A549 treated with CORT108297 at 1 μM for 4 hours (cell line): Measurements from ENCODE around the gene NFKBIZ. TPM values are rescaled to one million over a fixed set of nuclear protein-coding genes. Genes with fewer than 3 reads are reported as not detected.

Experiments
- total RNA-seq: library from RNA; stranded (reverse); fragments of 200-300 nt; extraction: Qiagen RNA extraction; gene quantifications from 5 replicates; pipeline ENCODE4 v1.2.3, GENCODE V29; 2022

Gene NFKBIZ, protein sequence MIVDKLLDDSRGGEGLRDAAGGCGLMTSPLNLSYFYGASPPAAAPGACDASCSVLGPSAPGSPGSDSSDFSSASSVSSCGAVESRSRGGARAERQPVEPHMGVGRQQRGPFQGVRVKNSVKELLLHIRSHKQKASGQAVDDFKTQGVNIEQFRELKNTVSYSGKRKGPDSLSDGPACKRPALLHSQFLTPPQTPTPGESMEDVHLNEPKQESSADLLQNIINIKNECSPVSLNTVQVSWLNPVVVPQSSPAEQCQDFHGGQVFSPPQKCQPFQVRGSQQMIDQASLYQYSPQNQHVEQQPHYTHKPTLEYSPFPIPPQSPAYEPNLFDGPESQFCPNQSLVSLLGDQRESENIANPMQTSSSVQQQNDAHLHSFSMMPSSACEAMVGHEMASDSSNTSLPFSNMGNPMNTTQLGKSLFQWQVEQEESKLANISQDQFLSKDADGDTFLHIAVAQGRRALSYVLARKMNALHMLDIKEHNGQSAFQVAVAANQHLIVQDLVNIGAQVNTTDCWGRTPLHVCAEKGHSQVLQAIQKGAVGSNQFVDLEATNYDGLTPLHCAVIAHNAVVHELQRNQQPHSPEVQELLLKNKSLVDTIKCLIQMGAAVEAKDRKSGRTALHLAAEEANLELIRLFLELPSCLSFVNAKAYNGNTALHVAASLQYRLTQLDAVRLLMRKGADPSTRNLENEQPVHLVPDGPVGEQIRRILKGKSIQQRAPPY
- total RNA-seq: 5.7 to 11.2 TPM (median 8.2 TPM) in 5 replicates

DNA sequence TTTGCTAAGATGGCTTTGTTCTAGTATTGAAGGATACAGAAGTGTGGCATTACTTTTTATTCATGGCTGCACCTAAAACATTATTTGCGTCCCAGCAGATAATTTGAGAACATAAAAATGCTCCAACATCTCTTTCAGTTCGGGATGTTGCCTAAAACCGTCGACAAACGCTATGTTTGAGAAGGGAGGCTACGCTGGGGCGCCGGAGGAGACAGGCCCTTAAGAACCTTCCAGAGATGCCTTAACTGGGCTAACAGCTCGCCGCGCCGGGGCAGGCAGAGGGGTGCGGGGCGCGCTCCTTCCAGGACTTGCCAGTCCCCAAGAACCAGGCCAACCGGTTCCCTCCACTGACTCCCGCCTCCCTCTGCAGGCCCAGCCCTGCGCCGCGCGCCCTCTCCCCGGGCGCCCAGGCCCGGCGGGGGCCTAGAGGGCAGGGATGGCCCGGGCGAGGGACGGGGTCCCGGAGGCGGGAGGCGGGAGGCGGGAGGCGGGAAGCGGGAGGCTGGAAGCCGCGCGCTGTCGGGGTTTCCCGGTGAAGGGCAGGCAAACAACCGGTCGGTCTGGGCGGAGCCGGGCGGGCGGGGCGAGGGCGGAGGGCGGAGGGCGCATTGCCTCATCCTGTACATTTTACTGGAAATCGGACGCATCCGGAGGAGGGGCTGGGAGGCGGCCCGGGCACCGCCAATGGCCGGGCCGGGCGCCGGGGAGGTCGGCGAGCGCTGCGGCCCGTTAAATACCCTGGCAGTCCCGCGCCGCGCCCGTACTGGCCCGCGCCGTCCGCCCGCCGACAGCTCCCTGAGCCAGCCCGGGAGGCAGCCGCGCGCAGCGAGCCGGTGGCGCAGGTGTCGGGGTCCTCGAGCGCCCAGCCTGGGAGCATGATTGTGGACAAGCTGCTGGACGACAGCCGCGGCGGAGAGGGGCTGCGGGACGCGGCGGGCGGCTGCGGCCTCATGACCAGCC is at the start of gene NFKBIZ:
Gene NFKBIZ (plus strand): TSS at position 761 of the 960 bp plus-strand sequence. CDS start 115 bp downstream, at position 876.

Other genes starting within 250 kb of the NFKBIZ start
- gene ZBTB11, start 172.4 kb upstream of the NFKBIZ start, total RNA-seq: 9.5 to 10.8 TPM (median 10.0 TPM) in 5 replicates
- gene RPL24, start 162.8 kb upstream of the NFKBIZ start, total RNA-seq: 1,580 to 1,949 TPM (median 1,610 TPM) in 5 replicates
- gene CEP97, start 124.9 kb upstream of the NFKBIZ start, total RNA-seq: 3.5 to 5.4 TPM (median 4.6 TPM) in 5 replicates
- gene NXPE3, start 70.3 kb upstream of the NFKBIZ start, total RNA-seq: 21.7 to 26.6 TPM (median 25.4 TPM) in 5 replicates